K562 (cell line): Measurements from ENCODE around the gene MARK2. TPM values are rescaled to one million over a fixed set of nuclear protein-coding genes. Genes with fewer than 3 reads are reported as not detected.
A peak's percentile ranks its signal among the peaks of the same experiment; 100 is the strongest.

Source experiments
- ATAC-seq: fragments of 200-7000 bp; cut with Tn5 transposase; 3 replicates; pipeline ENCODE4 v1.9.1; 2020; ENCODE audit warnings: moderate library complexity
- BruUV-seq: library from RNA; stranded (reverse); fragments of 400-500 nt; replicated peaks from 2 replicates; lab custom pipeline; 2021; lab: Mats Ljungman, UMichigan
- CTCF ChIA-PET: fragments of 300-600 bp; formaldehyde crosslinking; extraction: SDS; loops from one replicate; lab custom pipeline; 2021; ENCODE audit warnings: low intra/inter-chr PET ratio; lab: Yijun Ruan, JAX
- POLR2A ChIA-PET: fragments of 300-600, 350-650 bp; sonication (Branson Sonifier 250); formaldehyde crosslinking; extraction: SDS; loops from one replicate; lab custom pipeline; 2021; ENCODE audit warnings: antibody characterized with exemption, inconsistent platforms; lab: Yijun Ruan, JAX
- DNase-seq, 4 experiments: peaks; one replicate each; pipeline versions ENCODE4 v3.0.0 to v3.0.0-alpha.2; 2011 to 2018; ENCODE audit warnings: low spot score in 3 of 4, mixed read lengths in 3 of 4; ENCODE audit errors: extremely low read depth in 1 of 4
- FAIRE-seq: peaks from 2 replicates; lab custom pipeline; 2011; peaks lifted over from hg19 to GRCh38; lab: Jason Lieb, UNC
- H2AFZ ChIP-seq: 2 replicates; pipeline ENCODE4 v1.6.0; 2011; ENCODE audit warnings: low read depth, low read length, control low read depth, inconsistent platforms
- H3K27ac ChIP-seq: fragments of 200-600 bp; 3 replicates; pipeline ENCODE4 v1.8.0; 2011; ENCODE audit warnings: low read depth, mild to moderate bottlenecking, control low read depth, inconsistent platforms, low read length, moderate library complexity, mixed read lengths; ENCODE audit errors: extremely low read depth
- H3K27me3 ChIP-seq, 2 experiments: fragments of 300-600 bp in 1 of 2; 2 replicates in 1 of 2; 3 replicates in 1 of 2; pipeline versions ENCODE4 v1.6.0 to v1.8.0; 2011; ENCODE audit warnings: inconsistent platforms in 2 of 2, low read length in 2 of 2, mild to moderate bottlenecking in 1 of 2, mixed read lengths in 1 of 2, moderate library complexity in 1 of 2; ENCODE audit not compliant: control insufficient read depth in 2 of 2, insufficient read depth in 2 of 2
- H3K36me3 ChIP-seq: fragments of 300-600 bp; 3 replicates; pipeline ENCODE4 v1.8.0; 2011; ENCODE audit warnings: mild to moderate bottlenecking, low read length, inconsistent platforms; ENCODE audit not compliant: control insufficient read depth, insufficient read depth
- H3K4me1 ChIP-seq, 2 experiments: fragments of 200-600 bp in 1 of 2; replicated peaks in 1 of 2; 2 replicates in 1 of 2; 3 replicates in 1 of 2; pipeline versions ENCODE4 v1.5.1 to v1.8.0; 2011; ENCODE audit warnings: inconsistent platforms in 2 of 2, low read length in 2 of 2, mild to moderate bottlenecking in 1 of 2, mixed read lengths in 1 of 2, moderate library complexity in 1 of 2; ENCODE audit not compliant: control insufficient read depth in 2 of 2, insufficient read depth in 2 of 2
- H3K4me2 ChIP-seq: 2 replicates; pipeline ENCODE4 v1.6.1; 2011; ENCODE audit warnings: low read length, control low read depth, inconsistent platforms, mixed read lengths; ENCODE audit not compliant: insufficient read depth
- H3K4me3 ChIP-seq: fragments of 200-600 bp; sonication (generic), shearing (Covaris generic); 2 replicates; pipeline ENCODE4 v1.5.1; 2016; ENCODE audit warnings: control low read depth, inconsistent platforms
- H3K79me2 ChIP-seq: fragments of 200-600 bp; 3 replicates; pipeline ENCODE4 v1.8.0; 2011; ENCODE audit warnings: low read length, inconsistent platforms; ENCODE audit not compliant: control insufficient read depth, insufficient read depth
- H3K9ac ChIP-seq, 2 experiments: 2 replicates each; pipeline versions ENCODE4 v1.6.0 to v1.6.1; 2011; ENCODE audit warnings: low read depth in 2 of 2, low read length in 2 of 2, control low read depth in 1 of 2, inconsistent platforms in 1 of 2, mild to moderate bottlenecking in 1 of 2, mixed read lengths in 1 of 2; ENCODE audit not compliant: insufficient read depth in 1 of 2
- H3K9me1 ChIP-seq: one replicate; pipeline ENCODE4 v1.6.0; 2011; ENCODE audit warnings: inconsistent platforms, mild to moderate bottlenecking, low read length, moderate library complexity; ENCODE audit not compliant: control insufficient read depth, insufficient read depth
- H3K9me3 ChIP-seq: replicated peaks from 2 replicates; pipeline ENCODE4 v1.5.1; 2011; ENCODE audit warnings: low read depth, low read length, inconsistent platforms; ENCODE audit not compliant: control insufficient read depth, insufficient read depth
- H4K20me1 ChIP-seq: replicated peaks from 2 replicates; pipeline ENCODE4 v1.6.1; 2011; ENCODE audit warnings: low read length, inconsistent platforms, mixed read lengths; ENCODE audit not compliant: control insufficient read depth, insufficient read depth
- CHCHD3 ChIP-seq: fragments of 250-450 bp; sonication (Bioruptor Pico); IDR thresholded peaks from 2 replicates; pipeline ENCODE4 v2.1.2; 2022; ENCODE audit warnings: mild to moderate bottlenecking
- COPS2 ChIP-seq: fragments of 450-650 bp; conservative IDR thresholded peaks from 2 replicates; pipeline ENCODE4 v1.6.1; 2016; ENCODE audit warnings: mild to moderate bottlenecking, moderate library complexity
- HMG20A ChIP-seq: fragments of 450-650 bp; formaldehyde crosslinking; conservative IDR thresholded peaks from 2 replicates; pipeline ENCODE4 v1.4.0; 2020; ENCODE audit warnings: mild to moderate bottlenecking, mixed read lengths
- MEIS2 ChIP-seq: fragments of 450-650 bp; IDR thresholded peaks from 2 replicates; pipeline ENCODE4 v1.6.1; 2014; ENCODE audit warnings: mild to moderate bottlenecking; ENCODE audit not compliant: partially characterized antibody
- MYC ChIP-seq, 2 experiments: fragments of 250-450 bp in 1 of 2; sonication (Bioruptor Pico) in 1 of 2; IDR thresholded peaks; 2 replicates each; pipeline versions ENCODE4 v1.5.1 to v1.6.1; 2012 to 2021; ENCODE audit warnings: low read depth in 2 of 2, borderline replicate concordance in 1 of 2, improper control_type of control experiment in 1 of 2, low read length in 1 of 2, mild to moderate bottlenecking in 1 of 2, moderate library complexity in 1 of 2
- ZNF707 ChIP-seq: fragments of 250-450 bp; sonication (Bioruptor Pico); conservative IDR thresholded peaks from 2 replicates; pipeline ENCODE4 v1.8.0; 2022; ENCODE audit warnings: inconsistent platforms, mild to moderate bottlenecking, moderate library complexity
- ZNF780A ChIP-seq: fragments of 250-450 bp; sonication (Bioruptor Pico); IDR thresholded peaks from 2 replicates; pipeline ENCODE4 v1.5.0; 2021; ENCODE audit warnings: mild to moderate bottlenecking
- WGBS: fragments of 100-300 bp; shearing (Covaris generic); methylation state at CpG from one replicate; pipeline ENCODE4 v1.1.6; 2016; ENCODE audit warnings: low coverage, mixed read lengths; ENCODE audit not compliant: insufficient coverage; ENCODE audit errors: missing lambda C conversion rate; 5-methylcytosine and 5-hydroxymethylcytosine counted together
- in situ Hi-C: fragments of 300-500 bp; cut with MboI; formaldehyde crosslinking; loops from 4 replicates; pipeline ENCODE4 v1.15.0; 2018; ENCODE audit warnings: inconsistent platforms, mixed read lengths
- intact Hi-C: fragments of 100-400 bp; cut with micrococcal nuclease; formaldehyde crosslinking; loops from 2 replicates; pipeline ENCODE4 v1.14.2; 2022
- polyA plus RNA-seq, 8 experiments: library from polyadenylated mRNA; depleted of rRNA in 4 of 8; stranded (reverse) in 5 of 8; unstranded in 3 of 8; fragments of >200 nt; fragmentation: Nextera tagmentation in 2 of 8; fragmentation: Illumina TruSeq in 1 of 8; extraction: Ambion mirVana in 2 of 8; extraction: Trizol in 1 of 8; gene quantifications; 2 replicates each; pipeline versions ENCODE4 v1.2.1 to v1.2.3, GENCODE V29; 2011 to 2014; ENCODE audit warnings: inconsistent platforms in 1 of 8, missing spikeins in 1 of 8
- total RNA-seq, 7 experiments: library from RNA; depleted of rRNA in 6 of 7; stranded (reverse); fragments of >200 nt in 6 of 7; fragmentation: Illumina TruSeq in 2 of 7; extraction: Trizol in 2 of 7; gene quantifications; 2 replicates each; pipeline versions ENCODE4 v1.2.1 to v1.2.3, GENCODE V29; 2011 to 2021; ENCODE audit warnings: low replicate concordance in 1 of 7
- TF ChIP-seq, protein P1 (sequence below): fragments of 250-450 bp; sonication (Bioruptor Pico); IDR thresholded peaks from 2 replicates; pipeline ENCODE4 v1.5.0; 2022; ENCODE audit warnings: mild to moderate bottlenecking

The MARK2 gene
- total and polyA plus RNA-seq, 9 of the 15 experiments (the other 6 are each of a cell fraction or from before 2014, with no cell fraction given), result 0.32 to 43.5 (median 15.1) TPM

- peaks cover 78% of the 10 kb centered on the region for H3K79me2 ChIP-seq
- POLR2A ChIA-PET, result interaction anchor here (0.9 to 1.6 kb wide), 2 partner anchors 14 to 18 kb away, joined by 4 to 5 read pairs; no protein-coding TSS in a partner anchor
- 73% methylated on average over 6 of the region's 7 CpGs for WGBS
These were observed 51.5 kb downstream of the MARK2 start for GRCh38 chr11:63890368-63890767.

More at GRCh38 chr11:63890368-63890767, 51.5 kb downstream of the MARK2 start:
- H3K36me3 ChIP-seq, result peaks cover 35% of the 10 kb centered on the region; the same call in 2 of the 3 replicates
- H3K27ac ChIP-seq, result no peak overlapping the region; the same call in 2 of the 3 replicates
- FAIRE-seq (no peak), ATAC-seq (no peak), DNase-seq (no peak)
- H3K4me3 ChIP-seq, result no peak overlapping the region
- CTCF ChIA-PET, result no interaction called here
- in situ Hi-C loops (no loop called here), intact Hi-C loops (no loop called here)
- no peak for TF ChIP-seq ZNF707 (CRISPR knock-in tag)
- TF ChIP-seq HMG20A (CRISPR knock-in tag), result no peak
- no peak for TF ChIP-seq COPS2
- no peak for TF ChIP-seq MYC (IDR thresholded peaks at IDR 0.05; ENCODE audit: low read depth, low read length)
- no peak for TF ChIP-seq MYC (CRISPR knock-in tag; IDR thresholded peaks at IDR 0.05; ENCODE audit: borderline replicate concordance, low read depth)
- TF ChIP-seq, protein P1, sequence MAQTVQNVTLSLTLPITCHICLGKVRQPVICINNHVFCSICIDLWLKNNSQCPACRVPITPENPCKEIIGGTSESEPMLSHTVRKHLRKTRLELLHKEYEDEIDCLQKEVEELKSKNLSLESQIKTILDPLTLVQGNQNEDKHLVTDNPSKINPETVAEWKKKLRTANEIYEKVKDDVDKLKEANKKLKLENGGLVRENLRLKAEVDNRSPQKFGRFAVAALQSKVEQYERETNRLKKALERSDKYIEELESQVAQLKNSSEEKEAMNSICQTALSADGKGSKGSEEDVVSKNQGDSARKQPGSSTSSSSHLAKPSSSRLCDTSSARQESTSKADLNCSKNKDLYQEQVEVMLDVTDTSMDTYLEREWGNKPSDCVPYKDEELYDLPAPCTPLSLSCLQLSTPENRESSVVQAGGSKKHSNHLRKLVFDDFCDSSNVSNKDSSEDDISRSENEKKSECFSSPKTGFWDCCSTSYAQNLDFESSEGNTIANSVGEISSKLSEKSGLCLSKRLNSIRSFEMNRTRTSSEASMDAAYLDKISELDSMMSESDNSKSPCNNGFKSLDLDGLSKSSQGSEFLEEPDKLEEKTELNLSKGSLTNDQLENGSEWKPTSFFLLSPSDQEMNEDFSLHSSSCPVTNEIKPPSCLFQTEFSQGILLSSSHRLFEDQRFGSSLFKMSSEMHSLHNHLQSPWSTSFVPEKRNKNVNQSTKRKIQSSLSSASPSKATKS (CRISPR knock-in tag), result no peak
- TF ChIP-seq ZNF780A (CRISPR knock-in tag), result no peak
- TF ChIP-seq CHCHD3 (CRISPR knock-in tag), result no peak
- no peak for TF ChIP-seq MEIS2
- H3K27me3 ChIP-seq, result no peaks in the 10 kb centered on the region
- no peaks in the 10 kb centered on the region for H3K9me3 ChIP-seq
- H4K20me1 ChIP-seq, result peaks cover 15% of the 10 kb centered on the region; the same call in 1 of the 2 replicates
- no peak overlapping the region for H2AFZ ChIP-seq
- peaks cover 30 to 33% of the 10 kb centered on the region in 2 experiments for H3K4me1 ChIP-seq
- H3K9ac ChIP-seq, result peak overlapping the region in 1 of 2 experiments; percentile 74; a peak in 1 of 4 replicates
- TSS peak; percentile 20 for BruUV-seq
- peak overlapping the region; percentile 15; the same call in 1 of the 2 replicates for H3K4me2 ChIP-seq
- peaks cover 13% of the 10 kb centered on the region for H3K9me1 ChIP-seq
